Measurements from ENCODE around the gene VWC2L.

GRCh38 chr2:214507032-214507431 is 96.2 kb downstream of the VWC2L start:
- TF ChIP-seq, protein P1, sequence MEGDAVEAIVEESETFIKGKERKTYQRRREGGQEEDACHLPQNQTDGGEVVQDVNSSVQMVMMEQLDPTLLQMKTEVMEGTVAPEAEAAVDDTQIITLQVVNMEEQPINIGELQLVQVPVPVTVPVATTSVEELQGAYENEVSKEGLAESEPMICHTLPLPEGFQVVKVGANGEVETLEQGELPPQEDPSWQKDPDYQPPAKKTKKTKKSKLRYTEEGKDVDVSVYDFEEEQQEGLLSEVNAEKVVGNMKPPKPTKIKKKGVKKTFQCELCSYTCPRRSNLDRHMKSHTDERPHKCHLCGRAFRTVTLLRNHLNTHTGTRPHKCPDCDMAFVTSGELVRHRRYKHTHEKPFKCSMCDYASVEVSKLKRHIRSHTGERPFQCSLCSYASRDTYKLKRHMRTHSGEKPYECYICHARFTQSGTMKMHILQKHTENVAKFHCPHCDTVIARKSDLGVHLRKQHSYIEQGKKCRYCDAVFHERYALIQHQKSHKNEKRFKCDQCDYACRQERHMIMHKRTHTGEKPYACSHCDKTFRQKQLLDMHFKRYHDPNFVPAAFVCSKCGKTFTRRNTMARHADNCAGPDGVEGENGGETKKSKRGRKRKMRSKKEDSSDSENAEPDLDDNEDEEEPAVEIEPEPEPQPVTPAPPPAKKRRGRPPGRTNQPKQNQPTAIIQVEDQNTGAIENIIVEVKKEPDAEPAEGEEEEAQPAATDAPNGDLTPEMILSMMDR (IDR thresholded peaks at IDR 0.05): no peak
- TF ChIP-seq POLR2AphosphoS5 (IDR thresholded peaks at IDR 0.05) (no peak), POLR2A (IDR thresholded peaks at IDR 0.05) (no peak)
